ENCODE results near the gene MCU.
"Not testable (repeated sequence)": the region's sequence is repeated elsewhere in the genome, so short reads cannot be mapped to it uniquely, and the experiment has no call there.

The MCU gene

DNA sequence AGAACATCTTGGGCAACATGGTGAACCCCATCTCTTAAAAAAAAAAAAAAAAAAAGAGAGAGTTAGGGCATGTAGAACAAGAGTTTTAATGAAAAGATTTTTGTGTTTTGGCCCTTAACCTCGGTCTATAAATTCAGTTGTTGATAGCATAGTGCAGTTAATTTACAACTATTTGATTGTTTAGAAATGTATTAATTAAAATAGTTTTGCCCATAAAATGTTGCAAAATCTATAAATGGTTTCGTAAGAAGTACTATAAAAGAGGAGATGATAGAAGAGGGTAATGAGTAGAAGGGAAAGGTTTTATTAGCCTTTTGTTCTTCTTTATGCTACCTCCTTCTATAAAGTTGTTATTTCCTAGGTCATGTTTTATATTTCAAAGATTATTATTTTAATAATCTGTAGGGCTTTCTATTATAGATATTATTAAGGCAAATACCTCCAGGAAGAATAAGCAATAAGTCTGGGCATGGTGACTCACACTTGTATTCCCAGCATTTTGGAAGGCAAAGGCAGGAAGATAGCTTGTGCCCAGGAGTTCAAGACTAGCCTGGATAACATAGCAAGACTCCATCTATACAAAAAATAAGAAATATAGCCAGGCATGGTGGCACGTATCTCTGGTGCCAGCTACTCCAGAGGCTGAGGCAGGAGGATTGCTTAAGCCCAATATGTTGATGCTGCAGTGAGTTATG is 73.3 kb downstream of the MCU start:
- no peaks in the 10 kb centered on the region for H4K20me1 ChIP-seq (ENCODE audit: insufficient read depth)
- H3K9ac ChIP-seq = no peak overlapping the region
- no peak overlapping the region for H3K4me2 ChIP-seq
- H3K79me2 ChIP-seq (ENCODE audit: insufficient read depth, low read depth) = no peaks in the 10 kb centered on the region
- TF ChIP-seq, protein P1, sequence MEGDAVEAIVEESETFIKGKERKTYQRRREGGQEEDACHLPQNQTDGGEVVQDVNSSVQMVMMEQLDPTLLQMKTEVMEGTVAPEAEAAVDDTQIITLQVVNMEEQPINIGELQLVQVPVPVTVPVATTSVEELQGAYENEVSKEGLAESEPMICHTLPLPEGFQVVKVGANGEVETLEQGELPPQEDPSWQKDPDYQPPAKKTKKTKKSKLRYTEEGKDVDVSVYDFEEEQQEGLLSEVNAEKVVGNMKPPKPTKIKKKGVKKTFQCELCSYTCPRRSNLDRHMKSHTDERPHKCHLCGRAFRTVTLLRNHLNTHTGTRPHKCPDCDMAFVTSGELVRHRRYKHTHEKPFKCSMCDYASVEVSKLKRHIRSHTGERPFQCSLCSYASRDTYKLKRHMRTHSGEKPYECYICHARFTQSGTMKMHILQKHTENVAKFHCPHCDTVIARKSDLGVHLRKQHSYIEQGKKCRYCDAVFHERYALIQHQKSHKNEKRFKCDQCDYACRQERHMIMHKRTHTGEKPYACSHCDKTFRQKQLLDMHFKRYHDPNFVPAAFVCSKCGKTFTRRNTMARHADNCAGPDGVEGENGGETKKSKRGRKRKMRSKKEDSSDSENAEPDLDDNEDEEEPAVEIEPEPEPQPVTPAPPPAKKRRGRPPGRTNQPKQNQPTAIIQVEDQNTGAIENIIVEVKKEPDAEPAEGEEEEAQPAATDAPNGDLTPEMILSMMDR (conservative IDR thresholded peaks at IDR 0.05; ENCODE audit: low read depth, low read length) = no peak
- H3K4me1 ChIP-seq (ENCODE audit: low read depth, poor library complexity, severe bottlenecking) = no peaks in the 10 kb centered on the region
- H3K27ac ChIP-seq = no peak overlapping the region
- no peaks in the 10 kb centered on the region for H3K36me3 ChIP-seq (ENCODE audit: insufficient read depth)
- H2AFZ ChIP-seq (ENCODE audit: low read depth) = no peak overlapping the region
- no peaks in the 10 kb centered on the region for H3K27me3 ChIP-seq (ENCODE audit: insufficient read depth, low read depth)
- no peak overlapping the region for H3K4me3 ChIP-seq (IDR thresholded peaks at IDR 0.05; ENCODE audit: insufficient read depth, low read depth, low read length)

DNA sequence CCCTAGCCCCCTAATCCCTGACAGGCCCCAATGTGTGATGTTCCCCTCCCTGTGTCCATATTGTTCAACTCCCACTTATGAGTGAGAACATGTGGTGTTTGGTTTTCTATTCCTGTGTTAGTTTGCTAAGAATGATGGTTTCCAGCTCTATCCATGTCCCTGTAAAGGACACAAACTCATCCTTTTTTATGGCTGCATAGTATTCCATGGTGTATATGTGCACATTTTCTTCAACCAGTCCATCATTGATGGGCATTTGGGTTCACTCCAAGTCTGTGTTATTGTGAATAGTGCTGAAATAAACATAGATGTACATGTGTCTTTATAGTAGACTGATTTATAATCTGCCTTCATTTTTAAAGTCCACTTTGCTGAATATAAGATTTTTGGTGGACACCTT is 79.3 kb downstream of the MCU start:
- H3K9ac ChIP-seq; H2AFZ ChIP-seq (ENCODE audit: low read depth); H4K20me1 ChIP-seq (ENCODE audit: insufficient read depth); H3K27me3 ChIP-seq (ENCODE audit: insufficient read depth, low read depth); H3K4me1 ChIP-seq (ENCODE audit: low read depth, poor library complexity, severe bottlenecking); H3K36me3 ChIP-seq (ENCODE audit: insufficient read depth); H3K27ac ChIP-seq; H3K4me3 ChIP-seq (IDR thresholded peaks at IDR 0.05; ENCODE audit: insufficient read depth, low read depth, low read length); H3K79me2 ChIP-seq (ENCODE audit: insufficient read depth, low read depth); H3K4me2 ChIP-seq: not testable (repeated sequence)

DNA sequence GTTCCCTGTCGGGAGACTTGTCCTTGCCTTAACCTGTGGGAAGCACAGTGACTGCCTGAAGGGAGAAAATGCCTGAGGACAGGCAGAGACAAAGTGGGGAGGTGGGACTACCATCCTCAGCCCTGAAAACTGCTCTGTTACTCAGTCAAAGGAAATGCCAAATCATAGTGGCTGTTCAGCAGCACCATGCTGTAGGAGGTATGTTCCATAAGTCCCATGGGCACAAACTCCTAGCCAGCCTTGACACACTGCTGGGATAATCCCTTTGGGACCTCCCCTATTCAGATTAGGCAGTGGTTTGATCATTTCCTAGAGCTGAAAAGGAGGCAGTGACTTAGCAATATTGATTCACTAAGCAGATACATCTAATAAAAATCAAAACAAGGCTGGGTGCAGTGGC is 80.1 kb downstream of the MCU start:
- no peak overlapping the region for H3K9ac ChIP-seq
- no peaks in the 10 kb centered on the region for H3K79me2 ChIP-seq (ENCODE audit: insufficient read depth, low read depth)
- H3K4me2 ChIP-seq = no peak overlapping the region
- H3K4me3 ChIP-seq (IDR thresholded peaks at IDR 0.05; ENCODE audit: insufficient read depth, low read depth, low read length) = no peak overlapping the region
- H3K27ac ChIP-seq = no peak overlapping the region
- H3K36me3 ChIP-seq (ENCODE audit: insufficient read depth) = no peaks in the 10 kb centered on the region
- no peaks in the 10 kb centered on the region for H4K20me1 ChIP-seq (ENCODE audit: insufficient read depth)
- H3K4me1 ChIP-seq (ENCODE audit: low read depth, poor library complexity, severe bottlenecking) = no peaks in the 10 kb centered on the region
- H3K27me3 ChIP-seq (ENCODE audit: insufficient read depth, low read depth) = no peaks in the 10 kb centered on the region
- no peak overlapping the region for H2AFZ ChIP-seq (ENCODE audit: low read depth)
- TF ChIP-seq, protein P1 (conservative IDR thresholded peaks at IDR 0.05; ENCODE audit: low read depth, low read length) = no peak

DNA sequence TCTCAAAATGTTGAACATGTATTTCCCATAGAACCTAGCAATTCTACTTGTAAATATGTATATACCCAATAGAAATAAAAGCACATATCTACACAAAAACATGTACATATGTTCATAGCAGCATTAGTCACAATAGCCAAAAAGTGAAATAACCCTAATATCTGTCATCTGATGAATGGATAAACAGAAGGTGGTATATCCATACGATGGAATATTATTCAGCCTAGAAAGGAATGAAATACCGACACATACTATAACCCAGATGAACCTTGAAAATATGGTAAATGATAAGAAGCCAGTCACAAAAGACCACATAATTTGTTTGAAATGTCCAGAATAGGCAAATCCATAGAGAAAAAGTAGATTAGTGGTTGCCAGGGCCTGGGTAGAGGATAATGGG is 87.9 kb downstream of the MCU start:
- Histone ChIP-seq H4K20me1 (ENCODE audit: insufficient read depth) (no peaks in the 10 kb centered on the region), H3K4me1 (ENCODE audit: low read depth, poor library complexity, severe bottlenecking) (no peaks in the 10 kb centered on the region), H3K36me3 (ENCODE audit: insufficient read depth) (no peaks in the 10 kb centered on the region), H3K27ac (no peak overlapping the region), H3K27me3 (ENCODE audit: insufficient read depth, low read depth) (no peaks in the 10 kb centered on the region), H3K4me2 (no peak overlapping the region), H2AFZ (ENCODE audit: low read depth) (no peak overlapping the region), H3K79me2 (ENCODE audit: insufficient read depth, low read depth) (no peaks in the 10 kb centered on the region), H3K4me3 (IDR thresholded peaks at IDR 0.05; ENCODE audit: insufficient read depth, low read depth, low read length) (no peak overlapping the region), H3K9ac (no peak overlapping the region)
- TF ChIP-seq, protein P1 (conservative IDR thresholded peaks at IDR 0.05; ENCODE audit: low read depth, low read length) = no peak

DNA sequence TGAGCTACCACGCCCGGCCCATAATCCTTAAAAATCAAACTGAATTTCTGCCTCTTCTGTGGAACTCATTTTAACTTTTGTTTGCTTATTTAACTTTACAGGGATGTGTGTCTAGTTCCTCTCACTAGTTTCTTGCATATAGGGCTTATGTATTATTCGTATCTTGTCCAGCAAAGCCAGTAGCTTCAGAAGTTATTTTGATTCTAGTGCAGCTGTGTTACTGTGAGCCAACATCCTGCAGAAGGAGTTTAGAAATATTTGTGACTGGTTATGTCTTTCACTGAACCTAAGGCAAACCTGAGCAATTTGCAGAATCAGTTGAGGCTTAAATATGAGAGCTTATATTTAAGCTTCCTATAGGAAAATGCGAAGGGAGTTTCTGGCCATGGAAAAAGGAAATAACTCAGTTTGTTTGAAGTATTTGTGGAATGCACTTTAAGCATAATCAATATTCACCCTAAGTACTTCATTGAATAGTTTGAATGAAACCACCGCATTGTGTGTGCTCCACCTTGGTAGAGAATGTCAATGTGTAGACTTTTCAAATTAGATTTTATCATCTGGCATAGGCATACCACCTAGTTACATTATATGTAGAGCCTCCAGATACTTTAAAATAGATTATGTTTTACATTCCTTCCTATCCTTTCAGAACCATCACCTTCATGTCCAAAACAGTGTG is 90.8 kb downstream of the MCU start:
- Histone ChIP-seq H3K27ac (no peak overlapping the region), H3K4me2 (no peak overlapping the region), H4K20me1 (ENCODE audit: insufficient read depth) (no peaks in the 10 kb centered on the region)

More for the DNA sequence above, 90.8 kb downstream of the MCU start:
- Histone ChIP-seq H3K27me3 (ENCODE audit: insufficient read depth, low read depth) (no peaks in the 10 kb centered on the region), H3K4me3 (IDR thresholded peaks at IDR 0.05; ENCODE audit: insufficient read depth, low read depth, low read length) (no peak overlapping the region), H3K9ac (no peak overlapping the region), H2AFZ (ENCODE audit: low read depth) (no peak overlapping the region), H3K79me2 (ENCODE audit: insufficient read depth, low read depth) (no peaks in the 10 kb centered on the region), H3K36me3 (ENCODE audit: insufficient read depth) (no peaks in the 10 kb centered on the region), H3K4me1 (ENCODE audit: low read depth, poor library complexity, severe bottlenecking) (no peaks in the 10 kb centered on the region)
- TF ChIP-seq, protein P1 (conservative IDR thresholded peaks at IDR 0.05; ENCODE audit: low read depth, low read length) = no peak

Measured in KMS-11 (cell line).